GM19239 (cell line): ENCODE measurements around the gene ANK2.

Source experiments
- DNase-seq: peaks from one replicate; pipeline ENCODE4 v3.0.0; 2011; ENCODE audit warnings: low spot score; ENCODE audit not compliant: insufficient read length
- FAIRE-seq: peaks from 2 replicates; lab custom pipeline; 2011; peaks lifted over from hg19 to GRCh38; lab: Jason Lieb, UNC

Gene ANK2

GRCh38 chr4:113375964-113376666 is 326.7 kb downstream of the ANK2 start:
- DNase-seq (no peak), FAIRE-seq (no peak)

DNA sequence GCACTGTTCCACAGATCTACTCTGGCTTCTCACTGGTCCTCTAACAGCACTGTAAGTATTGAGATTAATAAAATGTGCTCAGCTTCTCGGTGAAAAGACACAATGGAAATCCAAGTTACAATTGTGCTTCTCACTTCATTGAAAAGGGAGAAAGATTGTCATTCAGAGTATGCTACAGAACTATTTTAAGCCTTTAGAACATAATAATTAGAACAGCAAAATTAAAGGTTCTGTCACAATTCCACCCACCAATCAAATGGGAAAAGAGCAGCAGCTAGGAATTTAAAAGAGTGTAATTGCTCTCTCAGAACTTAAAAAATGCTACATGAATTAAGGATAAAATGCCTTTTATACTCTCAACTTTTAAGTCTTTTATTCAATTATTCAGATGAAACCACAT is 329.4 kb downstream of the ANK2 start:
- DNase-seq, result no peak
- FAIRE-seq, result no peak

GRCh38 chr4:113382704-113383103 is 333.3 kb downstream of the ANK2 start:
- DNase-seq (no peak), FAIRE-seq (no peak)

GRCh38 chr4:113383111-113383785 is 333.8 kb downstream of the ANK2 start:
- no peak for FAIRE-seq
- no peak for DNase-seq

GRCh38 chr4:113384600-113384999 is 335.1 kb downstream of the ANK2 start:
- no peak for DNase-seq
- FAIRE-seq, result no peak

GRCh38 chr4:113385281-113385899 is 335.9 kb downstream of the ANK2 start:
- DNase-seq (no peak), FAIRE-seq (no peak)

GRCh38 chr4:113389160-113389559 is 339.7 kb downstream of the ANK2 start:
- no peak for FAIRE-seq
- DNase-seq, result no peak

DNA sequence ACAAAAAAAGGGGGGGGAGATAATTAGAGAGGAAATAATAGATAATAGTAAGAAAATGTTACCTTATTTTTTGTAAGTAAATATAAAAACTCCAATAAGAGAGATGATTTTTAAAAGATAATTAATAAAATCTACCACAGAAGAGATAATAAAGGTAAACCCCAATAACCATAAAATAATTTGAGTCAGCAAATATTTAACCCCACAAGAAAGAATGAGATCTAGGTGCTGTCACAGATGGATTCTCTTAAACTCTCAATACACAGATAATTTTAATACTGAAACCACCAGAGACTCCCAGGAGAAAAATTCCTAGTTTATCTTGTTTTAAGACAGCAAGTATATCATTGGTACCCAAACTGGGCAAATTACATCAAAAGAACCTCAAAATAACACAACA is 341.4 kb downstream of the ANK2 start:
- no peak for FAIRE-seq
- DNase-seq, result no peak

DNA sequence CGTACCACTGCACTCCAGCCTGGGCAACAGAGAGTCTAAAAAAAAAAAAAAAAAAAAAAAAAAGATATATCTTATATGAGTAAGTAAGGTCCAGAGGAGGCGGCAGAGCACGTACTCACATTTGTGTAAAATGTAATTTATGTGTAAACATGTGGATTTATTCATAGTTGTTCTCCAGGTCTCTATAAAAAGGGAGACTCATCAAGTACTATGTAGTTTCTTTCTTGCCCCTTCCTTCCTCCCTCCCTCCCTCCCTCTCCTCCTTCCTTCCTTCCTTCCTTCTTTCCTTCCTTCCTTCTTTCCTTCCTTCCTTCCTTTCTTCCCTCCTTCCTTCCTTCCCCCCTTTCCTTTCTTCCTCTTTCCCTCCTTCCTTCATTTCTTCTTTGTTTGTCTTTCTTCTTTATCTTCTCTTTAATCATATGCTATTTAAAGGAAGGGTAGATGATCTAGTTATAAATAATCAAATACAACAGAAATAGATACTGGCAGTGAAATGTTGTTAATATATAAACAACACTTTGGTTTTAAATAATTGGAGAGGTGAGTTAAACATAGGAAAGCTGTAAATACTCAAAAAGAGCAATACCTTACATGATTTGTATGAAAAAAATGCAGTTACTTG is 344.8 kb downstream of the ANK2 start:
- FAIRE-seq (no peak), DNase-seq (no peak)

DNA sequence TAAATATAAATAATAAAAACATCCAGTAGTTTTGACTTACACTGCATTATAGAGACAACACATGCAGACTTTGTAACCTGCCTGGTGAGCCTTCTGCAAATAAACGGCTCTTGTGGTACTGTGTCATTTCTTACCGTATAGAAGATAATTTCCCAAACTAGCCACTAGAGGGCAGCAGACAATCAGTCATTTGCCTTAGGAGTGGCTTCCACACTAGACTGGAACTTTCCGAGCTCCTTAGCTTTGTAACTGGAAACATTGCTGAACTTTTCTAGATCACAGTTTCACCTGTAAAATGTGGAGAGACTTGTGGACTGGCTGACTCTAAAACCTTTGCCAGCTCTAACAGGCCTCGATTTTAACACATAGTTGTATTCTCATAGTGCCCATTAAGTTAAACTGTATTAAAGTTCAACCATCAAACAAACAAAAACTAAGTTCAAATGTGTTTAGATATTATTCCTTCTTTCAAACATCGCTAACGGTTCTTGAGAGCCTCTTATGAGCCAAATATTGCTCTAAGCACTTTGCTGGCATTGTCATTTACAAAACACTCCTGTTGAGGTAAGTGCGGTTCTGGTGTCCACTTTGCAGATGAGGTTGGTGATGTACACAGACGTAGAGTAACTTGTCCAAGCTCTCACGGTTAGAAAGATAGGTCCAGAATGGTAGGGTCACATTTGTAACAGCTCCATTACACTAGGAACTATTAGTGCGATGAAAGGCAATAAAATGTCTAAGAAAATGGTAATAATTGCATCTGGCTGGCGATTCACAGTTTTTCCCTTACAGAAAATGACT is 345.5 kb downstream of the ANK2 start:
- DNase-seq, result peak; percentile 35
- FAIRE-seq, result peak; percentile 98

- DNase-seq (no peak), FAIRE-seq (no peak)
Measured at GRCh38 chr4:113397114-113397701, 347.8 kb downstream of the ANK2 start.

GRCh38 chr4:113398441-113399143 is 349.1 kb downstream of the ANK2 start:
- no peak for FAIRE-seq

DNA sequence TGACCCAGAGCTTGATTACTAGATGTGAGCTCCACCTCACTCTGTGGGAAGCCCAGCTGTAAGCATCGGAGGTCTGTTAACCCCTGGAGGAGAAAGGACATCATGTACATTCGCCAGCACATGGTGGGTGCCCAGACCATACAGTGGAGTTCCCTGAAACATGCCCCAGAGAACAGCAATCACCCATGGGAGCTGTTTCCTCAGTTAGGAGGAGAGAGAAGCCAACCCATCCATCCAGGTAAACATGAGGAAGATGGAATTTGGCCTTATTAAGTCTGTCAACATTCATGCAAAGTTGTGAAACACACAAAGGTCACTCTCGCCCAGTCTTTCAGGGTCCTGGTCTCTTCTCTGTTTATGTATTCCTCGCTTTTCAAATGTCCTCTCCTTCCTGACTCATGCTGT is 354.7 kb downstream of the ANK2 start:
- FAIRE-seq (no peak), DNase-seq (no peak)

More at GRCh38 chr4:113398441-113399143, 349.1 kb downstream of the ANK2 start:
- DNase-seq, result no peak

- DNase-seq, result no peak
- FAIRE-seq, result no peak
Measured at GRCh38 chr4:113404841-113405240, 355.4 kb downstream of the ANK2 start.

DNA sequence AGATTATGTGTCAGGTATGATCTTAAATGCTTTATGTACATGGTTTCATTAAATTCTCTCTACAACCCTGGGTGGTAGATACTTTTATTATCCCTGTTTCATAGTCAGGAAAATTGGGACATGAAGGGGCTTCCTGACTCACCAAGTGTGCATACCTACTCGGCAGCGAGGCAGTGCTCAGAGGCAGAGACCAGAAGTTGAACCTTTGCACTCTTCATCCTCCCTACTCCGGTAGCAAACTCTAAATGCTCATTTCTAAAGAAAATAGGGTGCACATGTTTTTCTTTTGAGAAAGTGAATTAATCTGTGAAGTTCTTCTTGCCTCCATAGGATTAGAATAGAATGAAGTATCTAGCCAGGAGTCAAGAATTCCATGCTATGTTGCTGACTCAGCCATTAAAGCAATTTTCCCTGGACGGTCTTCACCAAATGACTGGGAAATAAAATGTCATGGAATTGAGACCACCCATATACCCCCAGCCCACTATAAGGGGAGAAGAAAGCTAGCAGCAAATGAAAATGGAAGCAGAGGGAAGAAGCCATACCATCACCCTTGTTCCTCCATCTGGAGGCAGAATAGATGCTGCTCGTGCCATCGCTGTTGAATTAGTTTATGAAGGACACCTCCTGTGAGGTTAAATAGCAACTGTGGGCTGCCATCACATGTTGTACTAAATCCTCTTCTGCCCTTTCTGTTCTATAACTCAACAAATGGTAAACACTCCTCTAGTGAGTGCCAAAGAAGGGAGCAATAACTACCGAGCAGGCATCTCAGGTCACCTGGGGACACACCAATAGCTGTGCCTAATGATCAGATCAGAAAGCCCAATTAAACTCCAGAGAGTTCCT is 356.6 kb downstream of the ANK2 start:
- DNase-seq (no peak), FAIRE-seq (no peak)

DNA sequence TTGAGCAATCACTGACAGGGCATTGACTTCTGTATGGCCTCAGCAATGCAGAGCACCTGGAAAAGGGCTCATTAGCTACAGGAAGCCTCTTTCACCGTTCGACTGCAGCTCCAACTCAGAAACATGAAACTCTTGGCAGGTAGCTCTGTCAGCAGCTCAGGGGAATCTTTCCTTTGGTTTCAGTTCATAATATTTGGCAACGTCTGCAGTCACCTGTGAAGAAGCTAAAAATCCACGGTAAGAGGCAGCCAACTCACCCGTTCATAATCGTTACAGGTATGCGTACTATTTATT is 357.2 kb downstream of the ANK2 start:
- no peak for FAIRE-seq
- DNase-seq, result no peak

DNA sequence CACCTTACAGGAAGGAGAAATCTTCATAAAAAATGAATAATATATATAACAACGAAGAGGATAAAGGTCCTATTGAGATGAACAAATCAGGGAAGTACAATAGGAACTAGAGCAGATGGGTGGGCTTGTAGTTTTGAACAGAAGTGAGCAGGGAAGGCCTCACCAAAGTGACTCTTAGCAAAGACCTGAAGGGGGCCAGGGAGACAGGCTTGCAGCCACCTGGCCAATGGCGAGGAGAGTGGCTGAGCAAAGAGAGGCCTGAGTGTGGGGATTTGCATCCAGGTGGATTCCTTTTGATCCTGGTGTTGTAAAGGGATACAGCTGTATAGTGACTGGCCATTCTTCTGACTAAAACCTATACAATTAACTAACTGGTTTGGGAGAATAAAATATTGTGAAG is 358.0 kb downstream of the ANK2 start:
- no peak for DNase-seq
- FAIRE-seq, result no peak

DNA sequence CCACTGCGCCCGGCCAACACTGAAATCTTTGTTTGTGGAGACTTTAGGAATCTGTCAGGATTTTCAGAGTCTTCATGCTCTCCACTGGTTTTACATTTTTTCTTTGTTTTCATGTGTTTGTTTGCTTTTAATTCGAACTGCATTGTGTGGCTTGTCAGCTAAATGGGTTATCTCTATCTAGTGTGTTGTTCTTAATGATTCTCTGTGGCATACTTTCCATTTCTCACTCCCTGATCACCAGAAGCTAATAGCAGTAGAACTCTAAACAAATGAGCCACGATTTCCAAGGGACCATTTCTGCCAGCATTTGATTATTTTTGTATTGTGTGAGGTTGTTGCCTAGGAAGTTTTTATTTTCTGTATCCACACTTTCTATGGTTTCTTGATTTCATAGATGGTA is 359.7 kb downstream of the ANK2 start:
- no peak for DNase-seq
- FAIRE-seq, result no peak

- DNase-seq (no peak), FAIRE-seq (no peak)
Measured at GRCh38 chr4:113410686-113411085, 361.2 kb downstream of the ANK2 start.
